RWPE2 (cell line): ENCODE results near the gene TRHDE.
A peak's percentile ranks its signal among the peaks of the same experiment; 100 is the strongest.

Source experiments
- ATAC-seq: fragments of 200-7000 bp; cut with Tn5 transposase; 3 replicates; pipeline ENCODE4 v1.9.1; 2021; ENCODE audit warnings: low read depth
- DNase-seq: peaks from one replicate; pipeline ENCODE4 v3.0.0-alpha.2; 2020; ENCODE audit warnings: low spot score
- H3K27ac ChIP-seq: fragments of 450-650 bp; 2 replicates; pipeline ENCODE4 v1.5.1; 2017; ENCODE audit warnings: mild to moderate bottlenecking; ENCODE audit not compliant: poor library complexity, severe bottlenecking
- H3K27me3 ChIP-seq: fragments of 250-450 bp; sonication (Bioruptor Pico); 2 replicates; pipeline ENCODE4 v1.5.1; 2021; ENCODE audit warnings: mild to moderate bottlenecking, moderate library complexity; ENCODE audit not compliant: insufficient read depth, poor library complexity, severe bottlenecking
- H3K36me3 ChIP-seq: fragments of 250-450 bp; sonication (Bioruptor Pico); 2 replicates; pipeline ENCODE4 v1.5.1; 2020; ENCODE audit warnings: low read depth, mild to moderate bottlenecking, moderate library complexity
- H3K4me1 ChIP-seq: fragments of 250-450 bp; sonication (Bioruptor Pico); 2 replicates; pipeline ENCODE4 v1.5.1; 2021; ENCODE audit warnings: mild to moderate bottlenecking, moderate library complexity; ENCODE audit not compliant: insufficient read depth, poor library complexity, severe bottlenecking
- H3K4me3 ChIP-seq: fragments of 250-450 bp; sonication (Bioruptor Pico); 2 replicates; pipeline ENCODE4 v1.5.1; 2021; ENCODE audit warnings: mild to moderate bottlenecking, moderate library complexity; ENCODE audit not compliant: severe bottlenecking
- H3K9me3 ChIP-seq: fragments of 250-450 bp; sonication (Bioruptor Pico); 2 replicates; pipeline ENCODE4 v1.5.1; 2021; ENCODE audit warnings: mild to moderate bottlenecking, moderate library complexity; ENCODE audit not compliant: severe bottlenecking
- CTCF ChIP-seq: fragments of 450-650 bp; IDR thresholded peaks from one replicate; pipeline ENCODE4 v1.5.1; 2017; ENCODE audit warnings: mild to moderate bottlenecking, moderate library complexity; ENCODE audit not compliant: poor library complexity, severe bottlenecking

The TRHDE gene

GRCh38 chr12:72256725-72257124, 15.4 kb upstream of the TRHDE start:
- Histone ChIP-seq H3K9me3 (no peaks in the 10 kb centered on the region), H3K36me3 (no peaks in the 10 kb centered on the region), H3K27me3 (no peaks in the 10 kb centered on the region), H3K27ac (no peak overlapping the region), H3K4me1 (no peaks in the 10 kb centered on the region), H3K4me3 (no peak overlapping the region)
- DNase-seq (no peak), ATAC-seq (no peak)
- no peak for TF ChIP-seq CTCF

GRCh38 chr12:72261885-72262284, 10.3 kb upstream of the TRHDE start:
- H3K4me3 ChIP-seq: no peak overlapping the region

GRCh38 chr12:72264548-72265175, 7.5 kb upstream of the TRHDE start:
- H3K4me3 ChIP-seq: no peak overlapping the region
- H3K4me1 ChIP-seq: no peaks in the 10 kb centered on the region
- no peaks in the 10 kb centered on the region for H3K9me3 ChIP-seq
- no peak overlapping the region for H3K27ac ChIP-seq
- DNase-seq (no peak), ATAC-seq (no peak)
- no peaks in the 10 kb centered on the region for H3K36me3 ChIP-seq
- peak; percentile 69 for TF ChIP-seq CTCF
- H3K27me3 ChIP-seq: peaks cover 70% of the 10 kb centered on the region

More at GRCh38 chr12:72261885-72262284, 10.3 kb upstream of the TRHDE start:
- H3K9me3 ChIP-seq: no peaks in the 10 kb centered on the region
- TF ChIP-seq CTCF: no peak
- no peak overlapping the region for H3K27ac ChIP-seq
- no peak for DNase-seq
- H3K27me3 ChIP-seq: peaks cover 43% of the 10 kb centered on the region
- no peaks in the 10 kb centered on the region for H3K4me1 ChIP-seq
- ATAC-seq: no peak
- no peaks in the 10 kb centered on the region for H3K36me3 ChIP-seq

- DNase-seq: no peak
Observed at GRCh38 chr12:72267974-72268373, 4.2 kb upstream of the TRHDE start.

More at GRCh38 chr12:72267974-72268373, 4.2 kb upstream of the TRHDE start:
- Histone ChIP-seq H3K27ac (no peak overlapping the region), H3K27me3 (peaks cover 94% of the 10 kb centered on the region), H3K9me3 (no peaks in the 10 kb centered on the region), H3K36me3 (no peaks in the 10 kb centered on the region), H3K4me1 (no peaks in the 10 kb centered on the region), H3K4me3 (no peak overlapping the region)
- peak; percentile 32 for TF ChIP-seq CTCF
- no peak for ATAC-seq
